ENCODE measurements around the gene SMARCC1. TPM values are rescaled to one million over a fixed set of nuclear protein-coding genes. Genes with fewer than 3 reads are reported as not detected.

The SMARCC1 gene
- total RNA-seq, 1 donor from 2014 or later, result 146 TPM

DNA sequence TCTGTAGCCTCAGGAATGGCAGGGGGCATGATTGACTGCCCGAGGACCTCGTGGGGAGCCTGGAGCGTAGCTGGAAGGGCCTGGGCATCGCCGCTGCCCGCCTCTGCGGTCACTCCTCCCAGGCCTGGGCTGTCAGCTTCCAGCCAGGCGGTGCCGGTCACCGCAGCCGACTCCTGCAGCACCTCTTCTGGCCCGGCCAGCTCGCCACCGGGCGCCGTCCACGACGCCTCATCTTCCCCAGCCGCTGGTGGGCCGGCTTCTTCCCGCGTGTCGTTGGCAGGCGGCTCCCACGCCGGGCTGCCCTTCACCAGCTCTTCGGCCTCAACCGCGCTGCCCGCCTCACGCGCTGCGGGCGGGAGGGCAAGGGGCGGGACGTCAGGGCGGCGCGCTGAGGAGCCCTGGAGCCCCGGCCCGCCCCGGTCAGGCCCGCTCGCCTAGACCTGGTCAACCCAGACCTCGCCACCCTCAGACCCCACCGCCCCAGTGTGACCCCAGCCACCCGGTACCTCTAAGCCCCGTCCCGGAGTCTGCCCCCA, 204.0 kb downstream of the SMARCC1 start:
- Mint-ChIP-seq H3K27me3 (ENCODE audit: low read depth, unreplicated experiment) (peaks cover 28% of the 10 kb centered on the region), H3K9me3 (ENCODE audit: unreplicated experiment) (no peaks in the 10 kb centered on the region), H3K4me3 (ENCODE audit: unreplicated experiment) (peak overlapping the region; percentile 64), H3K36me3 (ENCODE audit: low read depth, unreplicated experiment) (peaks cover 4% of the 10 kb centered on the region), H3K27ac (ENCODE audit: unreplicated experiment) (no peak overlapping the region), H3K4me1 (ENCODE audit: low read depth, unreplicated experiment) (peaks cover 4% of the 10 kb centered on the region)
- Histone ChIP-seq H3K9ac (ENCODE audit: low read length) (no peak overlapping the region), H3K4me3 (ENCODE audit: insufficient read depth, low read depth, low read length) (peak overlapping the region; percentile 23), H3K27ac (ENCODE audit: low read depth, low read length) (no peak overlapping the region), H2AFZ (ENCODE audit: low read depth, low read length) (peak overlapping the region; percentile 60), H3K4me1 (ENCODE audit: insufficient read depth, low read length) (no peaks in the 10 kb centered on the region), H4K20me1 (ENCODE audit: insufficient read depth, low read length) (peaks cover 22% of the 10 kb centered on the region), H3K27me3 (ENCODE audit: insufficient read depth, low read length) (peaks cover 30% of the 10 kb centered on the region), H3K36me3 (ENCODE audit: insufficient read depth, low read length) (no peaks in the 10 kb centered on the region), H3K79me2 (ENCODE audit: insufficient read depth, low read length) (no peaks in the 10 kb centered on the region), H3K9me3 (ENCODE audit: insufficient read depth, low read depth, low read length) (no peaks in the 10 kb centered on the region), H3K4me2 (ENCODE audit: low read length) (peak overlapping the region; percentile 81)
- DNase-seq (ENCODE audit: low read depth) (no peak), FAIRE-seq (no peak)
- TF ChIP-seq, protein P1, sequence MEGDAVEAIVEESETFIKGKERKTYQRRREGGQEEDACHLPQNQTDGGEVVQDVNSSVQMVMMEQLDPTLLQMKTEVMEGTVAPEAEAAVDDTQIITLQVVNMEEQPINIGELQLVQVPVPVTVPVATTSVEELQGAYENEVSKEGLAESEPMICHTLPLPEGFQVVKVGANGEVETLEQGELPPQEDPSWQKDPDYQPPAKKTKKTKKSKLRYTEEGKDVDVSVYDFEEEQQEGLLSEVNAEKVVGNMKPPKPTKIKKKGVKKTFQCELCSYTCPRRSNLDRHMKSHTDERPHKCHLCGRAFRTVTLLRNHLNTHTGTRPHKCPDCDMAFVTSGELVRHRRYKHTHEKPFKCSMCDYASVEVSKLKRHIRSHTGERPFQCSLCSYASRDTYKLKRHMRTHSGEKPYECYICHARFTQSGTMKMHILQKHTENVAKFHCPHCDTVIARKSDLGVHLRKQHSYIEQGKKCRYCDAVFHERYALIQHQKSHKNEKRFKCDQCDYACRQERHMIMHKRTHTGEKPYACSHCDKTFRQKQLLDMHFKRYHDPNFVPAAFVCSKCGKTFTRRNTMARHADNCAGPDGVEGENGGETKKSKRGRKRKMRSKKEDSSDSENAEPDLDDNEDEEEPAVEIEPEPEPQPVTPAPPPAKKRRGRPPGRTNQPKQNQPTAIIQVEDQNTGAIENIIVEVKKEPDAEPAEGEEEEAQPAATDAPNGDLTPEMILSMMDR (IDR thresholded peaks at IDR 0.05; ENCODE audit: insufficient read depth, low read depth, low read length), result no peak
- peak; percentile 60 for TF ChIP-seq EZH2 (IDR thresholded peaks at IDR 0.05; ENCODE audit: insufficient read depth, low read length)

DNA sequence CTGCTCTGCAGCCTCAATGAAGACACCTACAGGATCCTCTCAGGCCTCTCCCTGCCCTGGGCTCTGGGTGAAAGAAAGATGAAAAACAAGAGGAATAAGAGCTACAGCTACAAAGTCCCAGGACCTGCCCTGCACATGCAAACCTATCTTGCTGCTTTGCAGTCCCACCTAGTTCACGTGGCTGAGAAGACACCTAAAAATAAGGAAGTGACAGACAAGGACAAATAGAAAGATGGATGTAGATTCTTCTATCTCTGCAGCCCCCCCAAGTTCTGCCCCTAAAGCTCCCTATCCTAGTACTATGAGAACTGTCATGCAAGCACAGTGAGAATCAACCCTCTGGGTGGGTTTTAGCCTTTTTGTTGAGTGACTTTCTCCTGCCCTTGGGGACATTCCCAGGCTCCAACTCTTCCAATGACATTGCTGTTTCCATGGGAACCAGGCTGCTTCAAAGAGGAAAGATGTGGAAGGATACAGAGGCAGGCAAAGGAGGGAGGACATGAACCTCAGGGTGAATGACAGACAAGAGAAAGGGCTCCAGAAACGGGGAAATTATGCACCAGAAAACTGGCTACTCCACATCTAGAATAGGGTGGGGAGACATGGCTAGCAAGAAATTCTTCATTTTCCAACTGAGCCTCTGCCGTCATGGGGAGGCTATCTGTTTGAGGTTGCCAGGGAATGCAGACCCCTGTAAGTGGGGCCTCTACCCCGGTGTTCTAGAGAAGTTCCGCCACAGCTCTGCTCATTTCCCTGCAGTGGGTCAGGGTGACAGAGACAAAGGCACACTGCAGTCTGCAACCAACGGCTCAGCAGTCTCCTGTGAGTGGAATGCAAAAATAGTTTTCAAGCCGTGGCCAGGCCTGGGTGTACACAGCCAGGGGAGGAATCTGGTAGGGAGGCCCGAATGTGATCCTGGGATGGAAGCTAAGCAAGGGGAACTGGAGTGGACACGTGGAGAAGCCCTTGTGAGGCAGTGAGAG, 208.2 kb downstream of the SMARCC1 start:
- Histone ChIP-seq H3K4me3 (ENCODE audit: insufficient read depth, low read depth, low read length) (no peak overlapping the region), H3K27ac (ENCODE audit: low read depth, low read length) (no peak overlapping the region), H4K20me1 (ENCODE audit: insufficient read depth, low read length) (no peaks in the 10 kb centered on the region), H3K4me2 (ENCODE audit: low read length) (no peak overlapping the region), H3K36me3 (ENCODE audit: insufficient read depth, low read length) (no peaks in the 10 kb centered on the region), H3K9me3 (ENCODE audit: insufficient read depth, low read depth, low read length) (no peaks in the 10 kb centered on the region), H3K9ac (ENCODE audit: low read length) (no peak overlapping the region), H3K79me2 (ENCODE audit: insufficient read depth, low read length) (no peaks in the 10 kb centered on the region), H2AFZ (ENCODE audit: low read depth, low read length) (no peak overlapping the region), H3K27me3 (ENCODE audit: insufficient read depth, low read length) (peaks cover 25% of the 10 kb centered on the region), H3K4me1 (ENCODE audit: insufficient read depth, low read length) (no peaks in the 10 kb centered on the region)
- DNase-seq (ENCODE audit: low read depth), result no peak
- Mint-ChIP-seq H3K27ac (ENCODE audit: unreplicated experiment) (no peak overlapping the region), H3K4me1 (ENCODE audit: low read depth, unreplicated experiment) (peaks cover 4% of the 10 kb centered on the region), H3K9me3 (ENCODE audit: unreplicated experiment) (no peaks in the 10 kb centered on the region), H3K4me3 (ENCODE audit: unreplicated experiment) (no peak overlapping the region), H3K36me3 (ENCODE audit: low read depth, unreplicated experiment) (no peaks in the 10 kb centered on the region), H3K27me3 (ENCODE audit: low read depth, unreplicated experiment) (peaks cover 42% of the 10 kb centered on the region)
- TF ChIP-seq EZH2 (IDR thresholded peaks at IDR 0.05; ENCODE audit: insufficient read depth, low read length), result no peak
- TF ChIP-seq, protein P1 (IDR thresholded peaks at IDR 0.05; ENCODE audit: insufficient read depth, low read depth, low read length), result no peak
- FAIRE-seq, result no peak
